ENCODE measurements around the gene FALEC. TPM values are rescaled to one million over a fixed set of nuclear protein-coding genes. Genes with fewer than 3 reads are reported as not detected.

FALEC gene
- polyA plus RNA-seq, 2 of the 4 experiments (the other 2 are of a cell fraction) = 0.36 to 0.80 TPM

- TF ChIP-seq, protein P1, sequence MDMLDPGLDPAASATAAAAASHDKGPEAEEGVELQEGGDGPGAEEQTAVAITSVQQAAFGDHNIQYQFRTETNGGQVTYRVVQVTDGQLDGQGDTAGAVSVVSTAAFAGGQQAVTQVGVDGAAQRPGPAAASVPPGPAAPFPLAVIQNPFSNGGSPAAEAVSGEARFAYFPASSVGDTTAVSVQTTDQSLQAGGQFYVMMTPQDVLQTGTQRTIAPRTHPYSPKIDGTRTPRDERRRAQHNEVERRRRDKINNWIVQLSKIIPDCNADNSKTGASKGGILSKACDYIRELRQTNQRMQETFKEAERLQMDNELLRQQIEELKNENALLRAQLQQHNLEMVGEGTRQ (IDR thresholded peaks at IDR 0.05) = no peak
- TF ChIP-seq ZSCAN20 (CRISPR knock-in tag; IDR thresholded peaks at IDR 0.05) (no peak), ZFP36 (IDR thresholded peaks at IDR 0.05; ENCODE audit: borderline replicate concordance, partially characterized antibody) (no peak), HDAC2 (IDR thresholded peaks at IDR 0.05) (no peak), CEBPB (IDR thresholded peaks at IDR 0.05) (no peak), EHMT2 (IDR thresholded peaks at IDR 0.05; ENCODE audit: low read depth) (no peak), POLR2A (IDR thresholded peaks at IDR 0.05; ENCODE audit: low read length) (no peak), MAFK (IDR thresholded peaks at IDR 0.05; ENCODE audit: partially characterized antibody) (no peak), ZC3H11A (IDR thresholded peaks at IDR 0.05) (no peak), FOSL2 (IDR thresholded peaks at IDR 0.05) (no peak), FOSL2 (CRISPR knock-in tag; IDR thresholded peaks at IDR 0.05) (no peak), GATA3 (IDR thresholded peaks at IDR 0.05; ENCODE audit: borderline replicate concordance) (no peak), MYC (IDR thresholded peaks at IDR 0.05; ENCODE audit: borderline replicate concordance, low read length) (no peak), POLR2AphosphoS2 (conservative IDR thresholded peaks at IDR 0.05; ENCODE audit: low read length) (peak; percentile 89; the same call in 1 of the 2 replicates), RAD21 (conservative IDR thresholded peaks at IDR 0.05 in 1 of 2, IDR thresholded peaks at IDR 0.05 in 1 of 2) (no peak)
Measured at GRCh38 chr1:150574260-150575071, 58.9 kb downstream of the FALEC start (continued).

DNA sequence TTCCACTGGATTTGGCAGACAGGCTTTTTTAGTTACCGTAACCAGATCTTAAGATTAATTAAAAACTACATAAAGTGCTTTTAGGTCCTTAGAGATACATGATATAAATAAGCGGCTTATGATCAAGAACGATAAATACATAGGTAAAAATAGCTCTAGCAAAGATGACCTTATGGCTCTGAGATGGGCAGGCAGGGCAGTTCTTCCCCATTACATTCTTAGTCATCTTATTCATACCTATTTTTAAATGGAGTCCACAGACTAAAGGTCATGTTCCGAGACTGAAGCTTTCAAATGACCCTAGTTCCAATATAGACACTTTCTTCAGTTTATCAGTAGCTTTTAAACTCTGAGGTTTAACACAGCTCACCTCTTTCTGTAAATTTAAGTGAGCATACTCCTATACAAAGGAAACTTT lies 59.5 kb downstream of the FALEC start:
- CTCF ChIA-PET = interaction anchor here (0.9 to 7.4 kb wide), 4 partner anchors 11 to 44 kb away, joined by 3 to 140 read pairs (median 5); no protein-coding TSS in a partner anchor
- POLR2A ChIA-PET = interaction anchor here (6.3 kb wide), 1 partner anchor 12 kb away, joined by 201 read pairs; no protein-coding TSS in a partner anchor
- Histone ChIP-seq H3K9me3 (no peaks in the 10 kb centered on the region), H3K27ac (peak overlapping the region; percentile 70 to 98; a peak in 5 of 6 replicates), H3K4me1 (peaks cover 63% of the 10 kb centered on the region), H3K4me2 (peak overlapping the region; percentile 74), H3K4me3 (peak overlapping the region; percentile 91)
- no peak for TF ChIP-seq FOSL2 (IDR thresholded peaks at IDR 0.05)
- peak; percentile 8; the same call in 1 of the 2 replicates for TF ChIP-seq FOSL2 (CRISPR knock-in tag; IDR thresholded peaks at IDR 0.05)
- 0 out of 2 replicates have a peak, but pooled peaks have one; percentile 2 for TF ChIP-seq RARB (CRISPR knock-in tag; IDR thresholded peaks at IDR 0.05)
- no peak for TF ChIP-seq ZNF302 (CRISPR knock-in tag; IDR thresholded peaks at IDR 0.05)
- TF ChIP-seq JUN (IDR thresholded peaks at IDR 0.05) = peak in 1 of 2 experiments; percentile 6; a peak in 1 of 5 replicates
- DNase-seq (ENCODE audit: low read depth in 1 of 2, low spot score in 1 of 2) = no peak
- no peak for FAIRE-seq
- no peak for ATAC-seq
- 42% methylated on average over 4 of the region's 4 CpGs for WGBS (ENCODE audit: missing lambda C conversion rate)

DNA sequence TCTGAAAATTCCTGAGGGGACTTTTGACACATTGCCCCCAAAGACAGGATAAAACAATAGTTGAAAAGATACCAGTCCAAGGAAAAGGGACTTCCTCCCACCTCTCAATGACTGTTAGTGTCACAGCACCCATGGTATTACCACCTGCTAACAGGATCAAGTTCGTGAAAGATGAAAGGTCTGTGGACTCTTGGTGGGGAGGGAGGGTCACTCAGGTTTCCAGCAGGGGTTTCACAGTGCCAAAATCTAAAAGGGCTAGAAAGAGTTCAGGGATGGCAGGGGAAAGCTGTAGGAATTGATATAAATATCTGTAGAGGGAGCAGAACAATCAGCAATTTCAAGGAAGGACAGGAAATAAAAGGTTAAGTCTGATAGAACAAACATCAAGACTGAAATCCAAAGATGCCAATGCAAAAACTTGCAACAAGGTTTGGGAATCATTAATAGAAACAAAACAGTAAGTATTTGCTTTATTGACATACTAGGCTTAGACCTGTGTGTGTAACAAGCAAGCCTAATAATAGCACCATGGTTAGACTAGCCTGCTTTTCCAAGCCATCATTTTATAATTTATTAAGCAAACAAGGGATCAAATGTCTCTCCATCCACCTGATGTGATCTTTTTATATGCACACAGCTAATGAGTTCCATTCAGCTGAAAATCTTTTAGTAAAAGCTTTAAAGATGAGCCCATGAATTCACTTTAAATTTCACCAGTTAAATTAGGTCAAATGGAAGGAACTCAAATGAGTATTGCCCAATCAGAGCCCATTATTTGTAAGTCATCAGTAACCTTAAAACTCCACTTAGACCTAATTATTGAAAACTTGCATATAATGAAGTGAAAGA lies 60.2 kb downstream of the FALEC start:
- ChIA-PET POLR2A (interaction anchor here (6.3 kb wide), 1 partner anchor 13 kb away, joined by 201 read pairs; no protein-coding TSS in a partner anchor), CTCF (interaction anchor here (0.9 to 7.4 kb wide), 5 partner anchors 12 to 237 kb away, joined by 3 to 140 read pairs (median 6); no protein-coding TSS in a partner anchor)
- 5% methylated on average over 1 of the region's 1 CpG for WGBS (ENCODE audit: missing lambda C conversion rate)
- Histone ChIP-seq H3K4me3 (peak overlapping the region; percentile 91), H3K27ac (peak overlapping the region; percentile 70 to 98), H3K9me3 (no peaks in the 10 kb centered on the region), H3K4me2 (peak overlapping the region; percentile 74), H3K4me1 (peaks cover 61% of the 10 kb centered on the region)
- FAIRE-seq (no peak), DNase-seq (ENCODE audit: low read depth in 1 of 2, low spot score in 1 of 2) (no peak), ATAC-seq (no peak)
- TF ChIP-seq JUN (IDR thresholded peaks at IDR 0.05) (no peak), CBX8 (IDR thresholded peaks at IDR 0.05) (no peak), TP53 (CRISPR knock-in tag; IDR thresholded peaks at IDR 0.05) (no peak), CEBPB (IDR thresholded peaks at IDR 0.05) (peak in 1 of 2 experiments; percentile 62; a peak in 2 of 4 replicates), CBX2 (IDR thresholded peaks at IDR 0.05; ENCODE audit: borderline replicate concordance, low read depth) (no peak), HOXA7 (CRISPR knock-in tag; IDR thresholded peaks at IDR 0.05) (peak; percentile 79), CHD2 (IDR thresholded peaks at IDR 0.05; ENCODE audit: low read length, partially characterized antibody) (no peak), HES2 (IDR thresholded peaks at IDR 0.05) (no peak), FOSL2 (IDR thresholded peaks at IDR 0.05) (no peak), FOSL2 (CRISPR knock-in tag; IDR thresholded peaks at IDR 0.05) (no peak), HOXB5 (CRISPR knock-in tag; IDR thresholded peaks at IDR 0.05) (no peak), NFE2L2 (conservative IDR thresholded peaks at IDR 0.05; ENCODE audit: low read length) (no peak), FOSB (CRISPR knock-in tag; IDR thresholded peaks at IDR 0.05) (0 out of 2 replicates have a peak, but pooled peaks have one; percentile 25), EP300 (IDR thresholded peaks at IDR 0.05) (no peak), ATOH8 (CRISPR knock-in tag; IDR thresholded peaks at IDR 0.05; ENCODE audit: low read depth) (no peak), RFX5 (IDR thresholded peaks at IDR 0.05) (no peak)
- TF ChIP-seq, protein P2, sequence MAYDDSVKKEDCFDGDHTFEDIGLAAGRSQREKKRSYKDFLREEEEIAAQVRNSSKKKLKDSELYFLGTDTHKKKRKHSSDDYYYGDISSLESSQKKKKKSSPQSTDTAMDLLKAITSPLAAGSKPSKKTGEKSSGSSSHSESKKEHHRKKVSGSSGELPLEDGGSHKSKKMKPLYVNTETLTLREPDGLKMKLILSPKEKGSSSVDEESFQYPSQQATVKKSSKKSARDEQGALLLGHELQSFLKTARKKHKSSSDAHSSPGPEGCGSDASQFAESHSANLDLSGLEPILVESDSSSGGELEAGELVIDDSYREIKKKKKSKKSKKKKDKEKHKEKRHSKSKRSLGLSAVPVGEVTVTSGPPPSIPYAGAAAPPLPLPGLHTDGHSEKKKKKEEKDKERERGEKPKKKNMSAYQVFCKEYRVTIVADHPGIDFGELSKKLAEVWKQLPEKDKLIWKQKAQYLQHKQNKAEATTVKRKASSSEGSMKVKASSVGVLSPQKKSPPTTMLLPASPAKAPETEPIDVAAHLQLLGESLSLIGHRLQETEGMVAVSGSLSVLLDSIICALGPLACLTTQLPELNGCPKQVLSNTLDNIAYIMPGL (CRISPR knock-in tag; IDR thresholded peaks at IDR 0.05; ENCODE audit: borderline replicate concordance) = peak; percentile 83
